ENCODE data around the gene FRK. TPM values are rescaled to one million over a fixed set of nuclear protein-coding genes. Genes with fewer than 3 reads are reported as not detected.

Gene FRK
- polyA plus RNA-seq, 3 donors: not detected

GRCh38 chr6:116104636-116105035 lies 43.9 kb upstream of the FRK start:
- H3K27me3 ChIP-seq (ENCODE audit: control insufficient read depth in 2 of 2, insufficient read depth in 2 of 2, low read length in 2 of 2): no peaks in the 10 kb centered on the region
- H3K4me3 ChIP-seq (replicated peaks in 1 of 3; ENCODE audit: low read depth in 2 of 3, low read length in 3 of 3): no peak overlapping the region
- TF ChIP-seq, protein P1, sequence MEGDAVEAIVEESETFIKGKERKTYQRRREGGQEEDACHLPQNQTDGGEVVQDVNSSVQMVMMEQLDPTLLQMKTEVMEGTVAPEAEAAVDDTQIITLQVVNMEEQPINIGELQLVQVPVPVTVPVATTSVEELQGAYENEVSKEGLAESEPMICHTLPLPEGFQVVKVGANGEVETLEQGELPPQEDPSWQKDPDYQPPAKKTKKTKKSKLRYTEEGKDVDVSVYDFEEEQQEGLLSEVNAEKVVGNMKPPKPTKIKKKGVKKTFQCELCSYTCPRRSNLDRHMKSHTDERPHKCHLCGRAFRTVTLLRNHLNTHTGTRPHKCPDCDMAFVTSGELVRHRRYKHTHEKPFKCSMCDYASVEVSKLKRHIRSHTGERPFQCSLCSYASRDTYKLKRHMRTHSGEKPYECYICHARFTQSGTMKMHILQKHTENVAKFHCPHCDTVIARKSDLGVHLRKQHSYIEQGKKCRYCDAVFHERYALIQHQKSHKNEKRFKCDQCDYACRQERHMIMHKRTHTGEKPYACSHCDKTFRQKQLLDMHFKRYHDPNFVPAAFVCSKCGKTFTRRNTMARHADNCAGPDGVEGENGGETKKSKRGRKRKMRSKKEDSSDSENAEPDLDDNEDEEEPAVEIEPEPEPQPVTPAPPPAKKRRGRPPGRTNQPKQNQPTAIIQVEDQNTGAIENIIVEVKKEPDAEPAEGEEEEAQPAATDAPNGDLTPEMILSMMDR (IDR thresholded peaks at IDR 0.05): no peak
- H4K20me1 ChIP-seq (ENCODE audit: insufficient read depth, low read length): no peaks in the 10 kb centered on the region
- Mint-ChIP-seq H3K36me3 (peaks cover 16 to 30% of the 10 kb centered on the region in 2 donors), H3K9me3 (peaks cover 0 to 3% (median 0%) of the 10 kb centered on the region in 7 donors), H3K27ac (no peak overlapping the region), H3K4me3 (no peak overlapping the region), H3K27me3 (ENCODE audit: low read depth in 3 of 3) (no peaks in the 10 kb centered on the region), H3K4me1 (peaks cover 36% of the 10 kb centered on the region)
- no peak for DNase-seq
- no peak overlapping the region for H2AFZ ChIP-seq (ENCODE audit: insufficient read depth, low read depth, low read length, poor library complexity, severe bottlenecking)
- H3K79me2 ChIP-seq (ENCODE audit: insufficient read depth, low read length): peaks cover 6% of the 10 kb centered on the region
- intact Hi-C loops (cut with micrococcal nuclease): no loop called here
- peaks cover 27 to 31% of the 10 kb centered on the region in 2 donors for H3K4me1 ChIP-seq (ENCODE audit: control insufficient read depth in 1 of 2, insufficient read depth in 2 of 2, low read length in 2 of 2)
- peaks cover 6 to 18% of the 10 kb centered on the region in 2 donors for H3K36me3 ChIP-seq (replicated peaks in 1 of 2; ENCODE audit: control insufficient read depth in 1 of 2, insufficient read depth in 2 of 2, low read length in 2 of 2)
- H3K9ac ChIP-seq (ENCODE audit: insufficient read depth, low read length, poor library complexity, severe bottlenecking): no peak overlapping the region
- no peak overlapping the region for H3K27ac ChIP-seq (ENCODE audit: low read depth in 1 of 2, low read length in 2 of 2)
- no peaks in the 10 kb centered on the region for H3K9me3 ChIP-seq (replicated peaks in 1 of 2; ENCODE audit: control insufficient read depth in 1 of 2, insufficient read depth in 1 of 2, low read length in 2 of 2)
- no peak overlapping the region for H3K4me2 ChIP-seq (replicated peaks; ENCODE audit: extremely low read depth, low read length, poor library complexity, severe bottlenecking)
- WGBS (ENCODE audit: insufficient coverage): 100% methylated on average over 1 of the region's 1 CpG

DNA sequence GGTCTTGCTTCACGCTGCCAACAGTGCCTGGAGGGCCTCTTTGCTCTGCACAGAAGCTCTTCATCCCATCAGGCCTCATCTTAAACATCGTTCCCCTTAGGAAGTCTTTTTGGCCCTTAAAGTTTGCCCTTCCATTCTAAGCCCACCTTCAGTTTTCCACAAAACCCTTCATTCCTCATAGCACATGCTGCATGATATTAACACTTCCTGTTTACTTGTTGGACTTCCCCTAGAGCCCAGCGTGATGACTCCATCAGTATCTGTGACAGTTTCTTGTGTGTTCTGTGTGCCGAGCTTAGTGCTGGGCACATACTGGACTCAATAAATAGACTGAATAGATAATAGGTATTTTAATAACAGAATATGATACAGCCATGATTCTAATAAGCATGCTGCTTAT lies 42.2 kb upstream of the FRK start:
- no peaks in the 10 kb centered on the region for H3K27me3 ChIP-seq (ENCODE audit: control insufficient read depth in 2 of 2, insufficient read depth in 2 of 2, low read length in 2 of 2)
- TF ChIP-seq, protein P1 (IDR thresholded peaks at IDR 0.05): no peak
- peaks cover 27 to 31% of the 10 kb centered on the region in 2 donors for H3K4me1 ChIP-seq (ENCODE audit: control insufficient read depth in 1 of 2, insufficient read depth in 2 of 2, low read length in 2 of 2)
- H3K4me1 Mint-ChIP-seq: peaks cover 38% of the 10 kb centered on the region
- H3K36me3 Mint-ChIP-seq: peaks cover 5 to 17% of the 10 kb centered on the region in 2 donors
- peak; percentile 24 to 66 (median 40) for DNase-seq
- peaks cover 6% of the 10 kb centered on the region for H3K79me2 ChIP-seq (ENCODE audit: insufficient read depth, low read length)
- H3K4me3 ChIP-seq (replicated peaks in 1 of 3; ENCODE audit: low read depth in 2 of 3, low read length in 3 of 3): peak overlapping the region in 1 of 3 experiments; percentile 7
- peak overlapping the region in 4 of 7 donors; percentile 17 to 55 (median 48) for H3K27ac Mint-ChIP-seq
- H3K9me3 ChIP-seq (replicated peaks in 1 of 2; ENCODE audit: control insufficient read depth in 1 of 2, insufficient read depth in 1 of 2, low read length in 2 of 2): no peaks in the 10 kb centered on the region
- H3K27me3 Mint-ChIP-seq (ENCODE audit: low read depth in 3 of 3): no peaks in the 10 kb centered on the region
- H3K9me3 Mint-ChIP-seq: peaks cover 0 to 3% (median 0%) of the 10 kb centered on the region in 7 donors
- H2AFZ ChIP-seq (ENCODE audit: insufficient read depth, low read depth, low read length, poor library complexity, severe bottlenecking): peak overlapping the region; percentile 18
- H3K4me2 ChIP-seq (replicated peaks; ENCODE audit: extremely low read depth, low read length, poor library complexity, severe bottlenecking): no peak overlapping the region
- H3K27ac ChIP-seq (ENCODE audit: low read depth in 1 of 2, low read length in 2 of 2): peak overlapping the region in 1 of 2 donors; percentile 22
- intact Hi-C loops (cut with micrococcal nuclease): no loop called here
- H3K9ac ChIP-seq (ENCODE audit: insufficient read depth, low read length, poor library complexity, severe bottlenecking): no peak overlapping the region
- no peak overlapping the region for H3K4me3 Mint-ChIP-seq
- 100% methylated on average over 1 of the region's 4 CpGs for WGBS (ENCODE audit: insufficient coverage)
- H4K20me1 ChIP-seq (ENCODE audit: insufficient read depth, low read length): no peaks in the 10 kb centered on the region
- peaks cover 0 to under 1% of the 10 kb centered on the region in 2 donors for H3K36me3 ChIP-seq (replicated peaks in 1 of 2; ENCODE audit: control insufficient read depth in 1 of 2, insufficient read depth in 2 of 2, low read length in 2 of 2)
